ENCODE results near the gene TTC23.

The TTC23 gene

GRCh38 chr15:99145778-99146177 lies 103.6 kb downstream of the TTC23 start:
- Histone ChIP-seq H3K4me3 (ENCODE audit: low read length) (no peak overlapping the region), H3K36me3 (replicated peaks; ENCODE audit: insufficient read depth, low read length) (no peaks in the 10 kb centered on the region), H3K27me3 (replicated peaks; ENCODE audit: insufficient read depth, low read length) (no peaks in the 10 kb centered on the region), H4K20me1 (ENCODE audit: insufficient read depth, low read length) (no peaks in the 10 kb centered on the region), H3K9me3 (replicated peaks; ENCODE audit: insufficient read depth, low read length) (no peaks in the 10 kb centered on the region), H3K9me2 (replicated peaks; ENCODE audit: insufficient read depth, low read length) (no peaks in the 10 kb centered on the region), H3K4me2 (ENCODE audit: low read depth, low read length) (no peak overlapping the region), H3K9ac (ENCODE audit: low read length) (no peak overlapping the region), H3K79me2 (ENCODE audit: low read length) (no peaks in the 10 kb centered on the region), H3F3A (ENCODE audit: insufficient read depth, low read length) (peaks cover 14% of the 10 kb centered on the region), H2AFZ (ENCODE audit: low read length) (no peak overlapping the region), H3K27ac (ENCODE audit: low read length) (no peak overlapping the region), H3K4me1 (ENCODE audit: low read length) (peaks cover 38% of the 10 kb centered on the region)
- no peak for DNase-seq
- TF ChIP-seq CTCF (IDR thresholded peaks at IDR 0.05; ENCODE audit: low read length) (no peak), EZH2phosphoT487 (IDR thresholded peaks at IDR 0.05; ENCODE audit: low read length) (no peak), EZH2 (optimal IDR thresholded peaks at IDR 0.05; ENCODE audit: low read depth, low read length) (no peak)

- Histone ChIP-seq H3K27ac (ENCODE audit: low read length) (no peak overlapping the region), H3K79me2 (ENCODE audit: low read length) (no peaks in the 10 kb centered on the region)
Observed at GRCh38 chr15:99145005-99145404, 104.4 kb downstream of the TTC23 start.

GRCh38 chr15:99143655-99144610 lies 105.4 kb downstream of the TTC23 start:
- no peak overlapping the region for H3K9ac ChIP-seq (ENCODE audit: low read length)

More at GRCh38 chr15:99145005-99145404, 104.4 kb downstream of the TTC23 start:
- Histone ChIP-seq H3K9me2 (replicated peaks; ENCODE audit: insufficient read depth, low read length) (no peaks in the 10 kb centered on the region), H4K20me1 (ENCODE audit: insufficient read depth, low read length) (no peaks in the 10 kb centered on the region), H3K4me3 (ENCODE audit: low read length) (no peak overlapping the region), H3K36me3 (replicated peaks; ENCODE audit: insufficient read depth, low read length) (no peaks in the 10 kb centered on the region), H3K9ac (ENCODE audit: low read length) (no peak overlapping the region), H3K4me1 (ENCODE audit: low read length) (peaks cover 34% of the 10 kb centered on the region), H2AFZ (ENCODE audit: low read length) (no peak overlapping the region), H3F3A (ENCODE audit: insufficient read depth, low read length) (peaks cover 14% of the 10 kb centered on the region), H3K27me3 (replicated peaks; ENCODE audit: insufficient read depth, low read length) (no peaks in the 10 kb centered on the region), H3K9me3 (replicated peaks; ENCODE audit: insufficient read depth, low read length) (no peaks in the 10 kb centered on the region), H3K4me2 (ENCODE audit: low read depth, low read length) (no peak overlapping the region)
- TF ChIP-seq EZH2 (optimal IDR thresholded peaks at IDR 0.05; ENCODE audit: low read depth, low read length) (no peak), EZH2phosphoT487 (IDR thresholded peaks at IDR 0.05; ENCODE audit: low read length) (no peak), CTCF (IDR thresholded peaks at IDR 0.05; ENCODE audit: low read length) (no peak)
- no peak for DNase-seq

More at GRCh38 chr15:99143655-99144610, 105.4 kb downstream of the TTC23 start:
- no peaks in the 10 kb centered on the region for H3K9me2 ChIP-seq (replicated peaks; ENCODE audit: insufficient read depth, low read length)
- DNase-seq, result no peak
- H3K36me3 ChIP-seq (replicated peaks; ENCODE audit: insufficient read depth, low read length), result no peaks in the 10 kb centered on the region
- H3K4me3 ChIP-seq (ENCODE audit: low read length), result no peak overlapping the region
- H3K4me1 ChIP-seq (ENCODE audit: low read length), result peaks cover 24% of the 10 kb centered on the region
- H4K20me1 ChIP-seq (ENCODE audit: insufficient read depth, low read length), result no peaks in the 10 kb centered on the region
- TF ChIP-seq EZH2 (optimal IDR thresholded peaks at IDR 0.05; ENCODE audit: low read depth, low read length), result no peak
- TF ChIP-seq CTCF (IDR thresholded peaks at IDR 0.05; ENCODE audit: low read length), result no peak
- TF ChIP-seq EZH2phosphoT487 (IDR thresholded peaks at IDR 0.05; ENCODE audit: low read length), result no peak
- H3K27me3 ChIP-seq (replicated peaks; ENCODE audit: insufficient read depth, low read length), result no peaks in the 10 kb centered on the region
- no peaks in the 10 kb centered on the region for H3K79me2 ChIP-seq (ENCODE audit: low read length)
- no peak overlapping the region for H2AFZ ChIP-seq (ENCODE audit: low read length)
- no peak overlapping the region for H3K27ac ChIP-seq (ENCODE audit: low read length)
- peaks cover 8% of the 10 kb centered on the region for H3F3A ChIP-seq (ENCODE audit: insufficient read depth, low read length)
- H3K9me3 ChIP-seq (replicated peaks; ENCODE audit: insufficient read depth, low read length), result no peaks in the 10 kb centered on the region
- H3K4me2 ChIP-seq (ENCODE audit: low read depth, low read length), result no peak overlapping the region

Data from MM.1S (cell line).